Measurements from ENCODE around the gene MCF2L. TPM values are rescaled to one million over a fixed set of nuclear protein-coding genes. Genes with fewer than 3 reads are reported as not detected.

MCF2L gene
- total and polyA plus RNA-seq, 12 donors: 29.6 to 99.8 (median 45.3) TPM

GRCh38 chr13:113027095-113027494, 58.1 kb downstream of the MCF2L start:
- Histone ChIP-seq H3K4me3 (no peak overlapping the region), H3K27ac (no peak overlapping the region), H3K27me3 (peaks cover 0 to 4% (median 0%) of the 10 kb centered on the region in 7 donors), H3K9me3 (no peaks in the 10 kb centered on the region), H3K4me1 (peaks cover 2 to 34% (median 10%) of the 10 kb centered on the region in 9 donors), H3K36me3 (peaks cover 0 to 19% (median 0%) of the 10 kb centered on the region in 9 donors)
- ATAC-seq: no peak
- no peak for DNase-seq
- no peak for TF ChIP-seq CTCF (IDR thresholded peaks at IDR 0.05)
- 92 to 93% methylated on average over 13 of the region's 13 CpGs for WGBS, 2 donors
- intact Hi-C loops (cut with DNase I): loop anchor here in 4 of 10 donors (2.0 to 5.0 kb wide), 3 partner anchors 80 to 85 kb away; no protein-coding TSS in a partner anchor

GRCh38 chr13:113027566-113027965, 58.6 kb downstream of the MCF2L start:
- Histone ChIP-seq H3K9me3 (no peaks in the 10 kb centered on the region), H3K36me3 (peaks cover 0 to 19% (median 0%) of the 10 kb centered on the region in 9 donors), H3K27me3 (peaks cover 0 to 4% (median 0%) of the 10 kb centered on the region in 7 donors), H3K4me3 (no peak overlapping the region), H3K27ac (no peak overlapping the region), H3K4me1 (peaks cover 0 to 31% (median 7%) of the 10 kb centered on the region in 9 donors)
- intact Hi-C loops (cut with DNase I): loop anchor here in 4 of 10 donors (2.0 to 5.0 kb wide), 3 partner anchors 80 to 85 kb away; no protein-coding TSS in a partner anchor
- WGBS, 2 donors: 89% methylated on average over 16 of the region's 16 CpGs
- ATAC-seq: no peak
- peak in 1 of 2 donors; percentile 5 for DNase-seq
- TF ChIP-seq CTCF (IDR thresholded peaks at IDR 0.05): no peak

GRCh38 chr13:113028336-113029060, 59.5 kb downstream of the MCF2L start:
- WGBS, 2 donors: 86 to 87% methylated on average over 16 of the region's 16 CpGs
- peaks cover 0 to 4% (median 0%) of the 10 kb centered on the region in 7 donors for H3K27me3 ChIP-seq
- ATAC-seq: peak in 5 of 8 donors; percentile 7 to 38 (median 28)

More at GRCh38 chr13:113028336-113029060, 59.5 kb downstream of the MCF2L start:
- TF ChIP-seq CTCF (IDR thresholded peaks at IDR 0.05): no peak
- no peaks in the 10 kb centered on the region for H3K9me3 ChIP-seq
- H3K4me3 ChIP-seq: no peak overlapping the region
- H3K27ac ChIP-seq: no peak overlapping the region
- DNase-seq: peak in 1 of 2 donors; percentile 2
- H3K4me1 ChIP-seq: peaks cover 0 to 22% (median 3%) of the 10 kb centered on the region in 9 donors
- intact Hi-C loops (cut with DNase I): loop anchor here in 5 of 10 donors (1.0 to 5.0 kb wide), 4 partner anchors 81 to 86 kb away; no protein-coding TSS in a partner anchor
- H3K36me3 ChIP-seq: peaks cover 0 to 19% (median 0%) of the 10 kb centered on the region in 9 donors
